ENCODE measurements around the gene THEM4.

Gene THEM4

GRCh38 chr1:151854658-151855057 is 54.7 kb downstream of the THEM4 start:
- WGBS (ENCODE audit: extremely low coverage, insufficient coverage, low lambda C conversion rate): no CpG with 5 or more reads among the region's 7 CpGs
- Histone ChIP-seq H3K23ac (ENCODE audit: low read length) (no peak overlapping the region), H4K5ac (ENCODE audit: low read length) (no peak overlapping the region), H4K8ac (ENCODE audit: low read depth, low read length) (no peak overlapping the region), H3K27me3 (ENCODE audit: insufficient read depth, low read length, poor library complexity) (no peaks in the 10 kb centered on the region), H3K56ac (ENCODE audit: low read length) (no peak overlapping the region), H2BK15ac (replicated peaks; ENCODE audit: low read depth) (no peak overlapping the region), H3K79me2 (ENCODE audit: control insufficient read depth, insufficient read depth, low read length) (no peaks in the 10 kb centered on the region), H3K4me1 (ENCODE audit: control insufficient read depth, low read depth, low read length) (no peaks in the 10 kb centered on the region), H3K79me1 (ENCODE audit: low read length) (no peaks in the 10 kb centered on the region), H3K9ac (ENCODE audit: low read length) (no peak overlapping the region), H3K18ac (ENCODE audit: low read length) (no peak overlapping the region), H3K4ac (ENCODE audit: low read depth, low read length) (no peak overlapping the region), H2BK120ac (ENCODE audit: low read depth, low read length) (no peak overlapping the region), H3K4me3 (ENCODE audit: low read length) (no peak overlapping the region), H2BK5ac (ENCODE audit: low read length) (no peak overlapping the region), H2AK5ac (ENCODE audit: low read length) (no peak overlapping the region), H3K27ac (ENCODE audit: low read depth, low read length) (no peak overlapping the region), H3K36me3 (ENCODE audit: control insufficient read depth, insufficient read depth, low read length) (no peaks in the 10 kb centered on the region), H3K4me2 (ENCODE audit: low read length) (no peak overlapping the region)
- no peak for DNase-seq

- no peaks in the 10 kb centered on the region for H3K79me1 ChIP-seq (ENCODE audit: low read length)
- H3K4me1 ChIP-seq (ENCODE audit: control insufficient read depth, low read depth, low read length): no peaks in the 10 kb centered on the region
- H3K27ac ChIP-seq (ENCODE audit: low read depth, low read length): no peak within 1 kb of the TSS
- no peak within 1 kb of the TSS for H3K4me3 ChIP-seq (ENCODE audit: low read length)
- H3K56ac ChIP-seq (ENCODE audit: low read length): no peak within 1 kb of the TSS
- no peak within 1 kb of the TSS for H2BK15ac ChIP-seq (replicated peaks; ENCODE audit: low read depth)
- DNase-seq: no peak
- no peak within 1 kb of the TSS for H3K18ac ChIP-seq (ENCODE audit: low read length)
- no peak within 1 kb of the TSS for H2AK5ac ChIP-seq (ENCODE audit: low read length)
- H4K8ac ChIP-seq (ENCODE audit: low read depth, low read length): no peak within 1 kb of the TSS
- H3K4me2 ChIP-seq (ENCODE audit: low read length): no peak within 1 kb of the TSS
- WGBS (ENCODE audit: extremely low coverage, insufficient coverage, low lambda C conversion rate): no CpG with 5 or more reads among the region's 5 CpGs
- H3K79me2 ChIP-seq (ENCODE audit: control insufficient read depth, insufficient read depth, low read length): no peaks in the 10 kb centered on the region
- H3K23ac ChIP-seq (ENCODE audit: low read length): peak within 1 kb of the TSS; percentile 45
- H3K36me3 ChIP-seq (ENCODE audit: control insufficient read depth, insufficient read depth, low read length): no peaks in the 10 kb centered on the region
- no peak within 1 kb of the TSS for H3K9ac ChIP-seq (ENCODE audit: low read length)
- H2BK120ac ChIP-seq (ENCODE audit: low read depth, low read length): no peak within 1 kb of the TSS
- no peak within 1 kb of the TSS for H4K5ac ChIP-seq (ENCODE audit: low read length)
- no peaks in the 10 kb centered on the region for H3K27me3 ChIP-seq (ENCODE audit: insufficient read depth, low read length, poor library complexity)
- no peak within 1 kb of the TSS for H2BK5ac ChIP-seq (ENCODE audit: low read length)
- no peak within 1 kb of the TSS for H3K4ac ChIP-seq (ENCODE audit: low read depth, low read length)
These were observed 55.8 kb downstream of the THEM4 start, which contains the start of gene THEM5 for GRCh38 chr1:151853411-151853943. Gene THEM5, minus strand, starts transcription at chr1:151853712. Its CDS starts 147 bp downstream, at chr1:151853565.

GRCh38 chr1:151852733-151853132 is 56.6 kb downstream of the THEM4 start:
- H3K27me3 ChIP-seq (ENCODE audit: insufficient read depth, low read length, poor library complexity): no peaks in the 10 kb centered on the region
- no peak overlapping the region for H3K9ac ChIP-seq (ENCODE audit: low read length)
- H3K4me2 ChIP-seq (ENCODE audit: low read length): no peak overlapping the region
- no peak overlapping the region for H3K4ac ChIP-seq (ENCODE audit: low read depth, low read length)
- H2BK120ac ChIP-seq (ENCODE audit: low read depth, low read length): no peak overlapping the region
- H2AK5ac ChIP-seq (ENCODE audit: low read length): no peak overlapping the region
- H3K79me1 ChIP-seq (ENCODE audit: low read length): no peaks in the 10 kb centered on the region
- H3K79me2 ChIP-seq (ENCODE audit: control insufficient read depth, insufficient read depth, low read length): no peaks in the 10 kb centered on the region
- no CpG with 5 or more reads among the region's 4 CpGs for WGBS (ENCODE audit: extremely low coverage, insufficient coverage, low lambda C conversion rate)
- no peak overlapping the region for H4K8ac ChIP-seq (ENCODE audit: low read depth, low read length)
- H4K5ac ChIP-seq (ENCODE audit: low read length): no peak overlapping the region
- no peaks in the 10 kb centered on the region for H3K36me3 ChIP-seq (ENCODE audit: control insufficient read depth, insufficient read depth, low read length)
- no peak overlapping the region for H3K56ac ChIP-seq (ENCODE audit: low read length)
- no peak overlapping the region for H2BK5ac ChIP-seq (ENCODE audit: low read length)
- no peak overlapping the region for H3K4me3 ChIP-seq (ENCODE audit: low read length)
- no peak overlapping the region for H3K18ac ChIP-seq (ENCODE audit: low read length)
- no peaks in the 10 kb centered on the region for H3K4me1 ChIP-seq (ENCODE audit: control insufficient read depth, low read depth, low read length)
- H3K27ac ChIP-seq (ENCODE audit: low read depth, low read length): no peak overlapping the region
- no peak overlapping the region for H2BK15ac ChIP-seq (replicated peaks; ENCODE audit: low read depth)
- H3K23ac ChIP-seq (ENCODE audit: low read length): peak overlapping the region; percentile 45
- no peak for DNase-seq

GRCh38 chr1:151851886-151852285 is 57.4 kb downstream of the THEM4 start:
- Histone ChIP-seq H3K4me3 (ENCODE audit: low read length) (no peak overlapping the region), H2BK5ac (ENCODE audit: low read length) (no peak overlapping the region), H3K79me1 (ENCODE audit: low read length) (no peaks in the 10 kb centered on the region), H3K4ac (ENCODE audit: low read depth, low read length) (no peak overlapping the region), H4K5ac (ENCODE audit: low read length) (no peak overlapping the region), H2AK5ac (ENCODE audit: low read length) (no peak overlapping the region), H3K27ac (ENCODE audit: low read depth, low read length) (no peak overlapping the region), H3K9ac (ENCODE audit: low read length) (no peak overlapping the region), H3K23ac (ENCODE audit: low read length) (no peak overlapping the region), H3K27me3 (ENCODE audit: insufficient read depth, low read length, poor library complexity) (no peaks in the 10 kb centered on the region), H3K4me2 (ENCODE audit: low read length) (no peak overlapping the region), H3K56ac (ENCODE audit: low read length) (no peak overlapping the region), H3K36me3 (ENCODE audit: control insufficient read depth, insufficient read depth, low read length) (no peaks in the 10 kb centered on the region), H4K8ac (ENCODE audit: low read depth, low read length) (no peak overlapping the region), H3K79me2 (ENCODE audit: control insufficient read depth, insufficient read depth, low read length) (no peaks in the 10 kb centered on the region), H3K18ac (ENCODE audit: low read length) (no peak overlapping the region), H3K4me1 (ENCODE audit: control insufficient read depth, low read depth, low read length) (no peaks in the 10 kb centered on the region), H2BK15ac (replicated peaks; ENCODE audit: low read depth) (no peak overlapping the region), H2BK120ac (ENCODE audit: low read depth, low read length) (no peak overlapping the region)
- no CpG with 5 or more reads among the region's 8 CpGs for WGBS (ENCODE audit: extremely low coverage, insufficient coverage, low lambda C conversion rate)
- DNase-seq: no peak

GRCh38 chr1:151849871-151850270 is 59.4 kb downstream of the THEM4 start:
- Histone ChIP-seq H3K4me3 (ENCODE audit: low read length) (no peak overlapping the region), H3K27ac (ENCODE audit: low read depth, low read length) (no peak overlapping the region), H3K9ac (ENCODE audit: low read length) (no peak overlapping the region), H3K23ac (ENCODE audit: low read length) (no peak overlapping the region), H2BK5ac (ENCODE audit: low read length) (no peak overlapping the region), H3K56ac (ENCODE audit: low read length) (no peak overlapping the region), H2AK5ac (ENCODE audit: low read length) (no peak overlapping the region), H2BK15ac (replicated peaks; ENCODE audit: low read depth) (no peak overlapping the region), H3K18ac (ENCODE audit: low read length) (no peak overlapping the region), H3K4me1 (ENCODE audit: control insufficient read depth, low read depth, low read length) (no peaks in the 10 kb centered on the region), H3K79me2 (ENCODE audit: control insufficient read depth, insufficient read depth, low read length) (no peaks in the 10 kb centered on the region), H3K4ac (ENCODE audit: low read depth, low read length) (no peak overlapping the region), H3K36me3 (ENCODE audit: control insufficient read depth, insufficient read depth, low read length) (no peaks in the 10 kb centered on the region), H3K27me3 (ENCODE audit: insufficient read depth, low read length, poor library complexity) (no peaks in the 10 kb centered on the region), H3K4me2 (ENCODE audit: low read length) (no peak overlapping the region), H2BK120ac (ENCODE audit: low read depth, low read length) (no peak overlapping the region), H4K5ac (ENCODE audit: low read length) (no peak overlapping the region), H3K79me1 (ENCODE audit: low read length) (no peaks in the 10 kb centered on the region), H4K8ac (ENCODE audit: low read depth, low read length) (no peak overlapping the region)
- DNase-seq: no peak

GRCh38 chr1:151849126-151849525 is 60.2 kb downstream of the THEM4 start:
- no peak overlapping the region for H3K4me2 ChIP-seq (ENCODE audit: low read length)
- no peak overlapping the region for H3K56ac ChIP-seq (ENCODE audit: low read length)
- no peak overlapping the region for H2BK15ac ChIP-seq (replicated peaks; ENCODE audit: low read depth)
- DNase-seq: no peak
- H2BK120ac ChIP-seq (ENCODE audit: low read depth, low read length): no peak overlapping the region
- no CpG with 5 or more reads among the region's 3 CpGs for WGBS (ENCODE audit: extremely low coverage, insufficient coverage, low lambda C conversion rate)
- no peak overlapping the region for H2BK5ac ChIP-seq (ENCODE audit: low read length)
- H3K4me1 ChIP-seq (ENCODE audit: control insufficient read depth, low read depth, low read length): no peaks in the 10 kb centered on the region
- no peak overlapping the region for H3K18ac ChIP-seq (ENCODE audit: low read length)
- no peak overlapping the region for H3K4ac ChIP-seq (ENCODE audit: low read depth, low read length)
- H3K36me3 ChIP-seq (ENCODE audit: control insufficient read depth, insufficient read depth, low read length): no peaks in the 10 kb centered on the region
- H4K5ac ChIP-seq (ENCODE audit: low read length): no peak overlapping the region
- H3K79me2 ChIP-seq (ENCODE audit: control insufficient read depth, insufficient read depth, low read length): no peaks in the 10 kb centered on the region
- no peaks in the 10 kb centered on the region for H3K27me3 ChIP-seq (ENCODE audit: insufficient read depth, low read length, poor library complexity)
- no peak overlapping the region for H3K4me3 ChIP-seq (ENCODE audit: low read length)
- no peaks in the 10 kb centered on the region for H3K79me1 ChIP-seq (ENCODE audit: low read length)
- no peak overlapping the region for H3K9ac ChIP-seq (ENCODE audit: low read length)
- no peak overlapping the region for H3K23ac ChIP-seq (ENCODE audit: low read length)
- no peak overlapping the region for H4K8ac ChIP-seq (ENCODE audit: low read depth, low read length)
- H2AK5ac ChIP-seq (ENCODE audit: low read length): no peak overlapping the region
- H3K27ac ChIP-seq (ENCODE audit: low read depth, low read length): no peak overlapping the region
